ENCODE data around the gene CDK14. TPM values are rescaled to one million over a fixed set of nuclear protein-coding genes. Genes with fewer than 3 reads are reported as not detected.

CDK14 gene
- total RNA-seq, 1 experiment from 2014 or later: 57.9 TPM

DNA sequence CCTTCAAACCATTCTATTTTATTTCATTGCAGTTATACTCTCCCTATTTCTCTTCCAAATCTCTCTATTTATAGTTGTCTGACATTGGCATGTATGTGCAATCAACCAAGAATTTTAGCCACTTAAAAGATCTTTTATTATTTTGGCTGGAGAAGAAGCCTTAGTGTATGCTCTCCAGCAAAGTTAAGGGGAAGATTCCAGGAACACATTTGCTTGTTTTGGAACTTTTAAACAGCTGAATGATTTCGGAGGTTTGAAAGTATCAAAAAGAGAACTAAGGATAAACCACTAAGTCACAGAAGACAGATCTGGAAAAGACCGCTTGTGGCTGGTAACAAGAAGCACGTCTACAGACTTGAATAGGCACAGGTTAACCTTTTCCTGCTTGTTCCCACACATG, 485.9 kb downstream of the CDK14 start (continued):
- TF ChIP-seq, protein P1, sequence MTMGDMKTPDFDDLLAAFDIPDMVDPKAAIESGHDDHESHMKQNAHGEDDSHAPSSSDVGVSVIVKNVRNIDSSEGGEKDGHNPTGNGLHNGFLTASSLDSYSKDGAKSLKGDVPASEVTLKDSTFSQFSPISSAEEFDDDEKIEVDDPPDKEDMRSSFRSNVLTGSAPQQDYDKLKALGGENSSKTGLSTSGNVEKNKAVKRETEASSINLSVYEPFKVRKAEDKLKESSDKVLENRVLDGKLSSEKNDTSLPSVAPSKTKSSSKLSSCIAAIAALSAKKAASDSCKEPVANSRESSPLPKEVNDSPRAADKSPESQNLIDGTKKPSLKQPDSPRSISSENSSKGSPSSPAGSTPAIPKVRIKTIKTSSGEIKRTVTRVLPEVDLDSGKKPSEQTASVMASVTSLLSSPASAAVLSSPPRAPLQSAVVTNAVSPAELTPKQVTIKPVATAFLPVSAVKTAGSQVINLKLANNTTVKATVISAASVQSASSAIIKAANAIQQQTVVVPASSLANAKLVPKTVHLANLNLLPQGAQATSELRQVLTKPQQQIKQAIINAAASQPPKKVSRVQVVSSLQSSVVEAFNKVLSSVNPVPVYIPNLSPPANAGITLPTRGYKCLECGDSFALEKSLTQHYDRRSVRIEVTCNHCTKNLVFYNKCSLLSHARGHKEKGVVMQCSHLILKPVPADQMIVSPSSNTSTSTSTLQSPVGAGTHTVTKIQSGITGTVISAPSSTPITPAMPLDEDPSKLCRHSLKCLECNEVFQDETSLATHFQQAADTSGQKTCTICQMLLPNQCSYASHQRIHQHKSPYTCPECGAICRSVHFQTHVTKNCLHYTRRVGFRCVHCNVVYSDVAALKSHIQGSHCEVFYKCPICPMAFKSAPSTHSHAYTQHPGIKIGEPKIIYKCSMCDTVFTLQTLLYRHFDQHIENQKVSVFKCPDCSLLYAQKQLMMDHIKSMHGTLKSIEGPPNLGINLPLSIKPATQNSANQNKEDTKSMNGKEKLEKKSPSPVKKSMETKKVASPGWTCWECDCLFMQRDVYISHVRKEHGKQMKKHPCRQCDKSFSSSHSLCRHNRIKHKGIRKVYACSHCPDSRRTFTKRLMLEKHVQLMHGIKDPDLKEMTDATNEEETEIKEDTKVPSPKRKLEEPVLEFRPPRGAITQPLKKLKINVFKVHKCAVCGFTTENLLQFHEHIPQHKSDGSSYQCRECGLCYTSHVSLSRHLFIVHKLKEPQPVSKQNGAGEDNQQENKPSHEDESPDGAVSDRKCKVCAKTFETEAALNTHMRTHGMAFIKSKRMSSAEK (CRISPR knock-in tag; IDR thresholded peaks at IDR 0.05; ENCODE audit: borderline replicate concordance): no peak
- TF ChIP-seq, protein P2, sequence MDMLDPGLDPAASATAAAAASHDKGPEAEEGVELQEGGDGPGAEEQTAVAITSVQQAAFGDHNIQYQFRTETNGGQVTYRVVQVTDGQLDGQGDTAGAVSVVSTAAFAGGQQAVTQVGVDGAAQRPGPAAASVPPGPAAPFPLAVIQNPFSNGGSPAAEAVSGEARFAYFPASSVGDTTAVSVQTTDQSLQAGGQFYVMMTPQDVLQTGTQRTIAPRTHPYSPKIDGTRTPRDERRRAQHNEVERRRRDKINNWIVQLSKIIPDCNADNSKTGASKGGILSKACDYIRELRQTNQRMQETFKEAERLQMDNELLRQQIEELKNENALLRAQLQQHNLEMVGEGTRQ (CRISPR knock-in tag; IDR thresholded peaks at IDR 0.05): no peak
- TF ChIP-seq KAT7 (CRISPR knock-in tag; IDR thresholded peaks at IDR 0.05; ENCODE audit: borderline replicate concordance): no peak
- TF ChIP-seq E2F5 (CRISPR knock-in tag; IDR thresholded peaks at IDR 0.05): no peak

- CTCF ChIA-PET: interaction anchor here (0.7 to 1.3 kb wide), 3 partner anchors 18 to 226 kb away, joined by 3 to 4 read pairs (median 3); no protein-coding TSS in a partner anchor
- no peak for ATAC-seq
- peaks cover 15% of the 10 kb centered on the region for H3K4me1 Mint-ChIP-seq
- H3K9me3 Mint-ChIP-seq: no peaks in the 10 kb centered on the region
- no peak overlapping the region for H3K4me3 Mint-ChIP-seq
- no peak for TF ChIP-seq ZBTB21 (CRISPR knock-in tag; IDR thresholded peaks at IDR 0.05; ENCODE audit: borderline replicate concordance)
- no peak for TF ChIP-seq ZBTB43 (CRISPR knock-in tag; IDR thresholded peaks at IDR 0.05)
- no peak for TF ChIP-seq SMAD4 (CRISPR knock-in tag; IDR thresholded peaks at IDR 0.05)
- TF ChIP-seq ZMAT4 (CRISPR knock-in tag; IDR thresholded peaks at IDR 0.05): no peak
- TF ChIP-seq SMAD3 (CRISPR knock-in tag; IDR thresholded peaks at IDR 0.05; ENCODE audit: borderline replicate concordance): no peak
- no peak for TF ChIP-seq HMGA2 (CRISPR knock-in tag; IDR thresholded peaks at IDR 0.05)
- TF ChIP-seq, protein P3, sequence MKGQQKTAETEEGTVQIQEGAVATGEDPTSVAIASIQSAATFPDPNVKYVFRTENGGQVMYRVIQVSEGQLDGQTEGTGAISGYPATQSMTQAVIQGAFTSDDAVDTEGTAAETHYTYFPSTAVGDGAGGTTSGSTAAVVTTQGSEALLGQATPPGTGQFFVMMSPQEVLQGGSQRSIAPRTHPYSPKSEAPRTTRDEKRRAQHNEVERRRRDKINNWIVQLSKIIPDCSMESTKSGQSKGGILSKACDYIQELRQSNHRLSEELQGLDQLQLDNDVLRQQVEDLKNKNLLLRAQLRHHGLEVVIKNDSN (CRISPR knock-in tag; IDR thresholded peaks at IDR 0.05): no peak
- TF ChIP-seq ELF4 (CRISPR knock-in tag; IDR thresholded peaks at IDR 0.05; ENCODE audit: low read depth): no peak
- POLR2A ChIA-PET: no interaction called here
- no peak overlapping the region for H3K27ac Mint-ChIP-seq
- no peaks in the 10 kb centered on the region for H3K27me3 Mint-ChIP-seq (ENCODE audit: low read depth)
- H3K36me3 Mint-ChIP-seq: no peaks in the 10 kb centered on the region
- DNase-seq (ENCODE audit: low spot score): no peak
Measured at GRCh38 chr7:91082852-91083495, 486.9 kb downstream of the CDK14 start.

DNA sequence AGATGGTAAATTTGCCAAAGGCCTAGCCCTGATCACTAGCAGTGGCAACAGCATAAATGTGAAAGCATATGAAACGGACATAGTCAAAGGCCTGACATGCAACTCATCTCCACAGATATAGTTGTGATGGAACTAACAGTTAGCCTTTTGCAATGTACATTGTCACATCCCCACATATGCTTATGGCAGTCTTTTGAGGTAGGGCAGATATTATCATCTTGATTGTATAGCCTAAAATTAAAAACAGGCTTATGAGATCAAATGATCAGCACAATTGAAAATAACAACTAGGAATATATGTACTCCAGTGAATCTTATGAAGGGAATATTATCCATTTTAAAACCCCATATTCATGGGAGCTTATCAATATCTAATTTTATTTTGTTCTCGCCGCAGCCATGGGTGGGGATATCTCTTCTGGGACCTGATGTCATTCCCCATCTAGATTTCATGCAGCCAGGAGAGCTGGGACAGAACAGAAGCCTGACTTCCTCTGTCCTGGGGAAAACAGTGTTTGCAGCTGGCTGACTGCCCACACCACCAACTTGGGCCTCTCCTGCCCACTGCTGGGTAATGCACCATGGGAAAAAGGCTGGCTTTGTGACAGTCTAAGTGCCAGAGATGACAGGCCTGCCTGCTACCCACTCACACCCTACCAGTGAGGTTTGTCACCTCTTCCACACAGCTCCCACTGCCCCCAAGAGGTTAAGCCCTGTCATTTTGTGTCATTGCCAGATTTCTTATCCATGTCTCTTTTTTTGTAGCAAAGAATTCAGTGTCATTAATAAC, 487.9 kb downstream of the CDK14 start:
- ATAC-seq (no peak), DNase-seq (ENCODE audit: low spot score) (no peak)
- H3K36me3 Mint-ChIP-seq: no peaks in the 10 kb centered on the region
- H3K27ac Mint-ChIP-seq: no peak overlapping the region
- ChIA-PET POLR2A (no interaction called here), CTCF (no interaction called here)
- peaks cover 15% of the 10 kb centered on the region for H3K4me1 Mint-ChIP-seq
- no peak overlapping the region for H3K4me3 Mint-ChIP-seq
- H3K27me3 Mint-ChIP-seq (ENCODE audit: low read depth): no peaks in the 10 kb centered on the region
- no peaks in the 10 kb centered on the region for H3K9me3 Mint-ChIP-seq
- TF ChIP-seq AR (CRISPR knock-in tag; IDR thresholded peaks at IDR 0.05) (no peak), E2F4 (CRISPR knock-in tag; IDR thresholded peaks at IDR 0.05; ENCODE audit: borderline replicate concordance, low read depth) (no peak), IRF1 (CRISPR knock-in tag; IDR thresholded peaks at IDR 0.05) (no peak)
- TF ChIP-seq, protein P3 (CRISPR knock-in tag; IDR thresholded peaks at IDR 0.05): no peak
